Adrenal gland (tissue), 5 donors: ENCODE measurements around the gene LIMA1.

ENCODE experiments used
- POLR2A ChIP-seq, 2 donors: fragments of 450-650 bp; IDR thresholded peaks; one replicate each; pipeline ENCODE4 v1.6.1; 2017; ENCODE audit warnings: antibody characterized with exemption in 2 of 2, mild to moderate bottlenecking in 2 of 2, moderate library complexity in 1 of 2
- TF ChIP-seq, protein P1 (sequence below), 6 experiments: fragments of 450-650 bp in 4 of 6; fragments of 200-600 bp in 2 of 6; sonication (generic) in 1 of 6; IDR thresholded peaks; 1 replicate in 5 of 6; 2 replicates in 1 of 6; pipeline versions ENCODE4 v1.5.1 to v1.8.0; 2016 to 2021; ENCODE audit warnings: antibody characterized with exemption in 6 of 6, mild to moderate bottlenecking in 2 of 6, moderate library complexity in 1 of 6
- donor health status: DM: no; HTN: no; CAD: no.

DNA sequence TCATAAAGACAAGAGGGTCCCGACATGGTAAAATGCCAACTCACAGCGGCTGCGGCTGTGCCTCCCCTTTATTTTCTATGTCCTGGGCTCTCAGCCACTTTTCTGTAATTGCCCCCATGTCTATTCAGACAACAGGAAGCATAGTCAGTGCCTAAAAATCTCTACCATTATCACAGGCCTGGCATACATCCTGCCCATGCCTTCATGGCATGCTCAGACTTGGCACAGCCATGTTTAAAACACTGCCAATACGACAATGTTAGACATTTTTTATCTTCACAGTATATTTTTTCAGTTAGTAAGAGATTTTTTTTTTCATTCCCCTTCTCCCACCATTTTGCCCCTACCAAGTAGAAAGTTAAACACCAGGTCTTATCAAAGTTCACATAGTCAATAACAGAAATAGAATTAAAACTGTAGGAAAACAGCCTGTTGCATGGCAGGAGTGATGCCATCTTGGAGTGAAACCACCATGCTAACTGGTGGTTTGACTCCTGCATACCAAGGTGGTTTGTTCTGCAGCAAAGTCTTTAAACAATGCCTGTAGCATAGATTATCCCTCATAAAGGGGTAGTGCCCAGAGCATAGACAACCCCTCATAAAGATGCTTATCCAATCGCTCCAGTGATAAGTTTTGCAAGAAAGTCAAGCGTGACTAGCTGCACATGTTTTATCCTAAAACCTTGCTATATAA lies 97.2 kb downstream of the LIMA1 start:
- TF ChIP-seq, protein P1, sequence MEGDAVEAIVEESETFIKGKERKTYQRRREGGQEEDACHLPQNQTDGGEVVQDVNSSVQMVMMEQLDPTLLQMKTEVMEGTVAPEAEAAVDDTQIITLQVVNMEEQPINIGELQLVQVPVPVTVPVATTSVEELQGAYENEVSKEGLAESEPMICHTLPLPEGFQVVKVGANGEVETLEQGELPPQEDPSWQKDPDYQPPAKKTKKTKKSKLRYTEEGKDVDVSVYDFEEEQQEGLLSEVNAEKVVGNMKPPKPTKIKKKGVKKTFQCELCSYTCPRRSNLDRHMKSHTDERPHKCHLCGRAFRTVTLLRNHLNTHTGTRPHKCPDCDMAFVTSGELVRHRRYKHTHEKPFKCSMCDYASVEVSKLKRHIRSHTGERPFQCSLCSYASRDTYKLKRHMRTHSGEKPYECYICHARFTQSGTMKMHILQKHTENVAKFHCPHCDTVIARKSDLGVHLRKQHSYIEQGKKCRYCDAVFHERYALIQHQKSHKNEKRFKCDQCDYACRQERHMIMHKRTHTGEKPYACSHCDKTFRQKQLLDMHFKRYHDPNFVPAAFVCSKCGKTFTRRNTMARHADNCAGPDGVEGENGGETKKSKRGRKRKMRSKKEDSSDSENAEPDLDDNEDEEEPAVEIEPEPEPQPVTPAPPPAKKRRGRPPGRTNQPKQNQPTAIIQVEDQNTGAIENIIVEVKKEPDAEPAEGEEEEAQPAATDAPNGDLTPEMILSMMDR (IDR thresholded peaks at IDR 0.05), result no peak
- TF ChIP-seq POLR2A (IDR thresholded peaks at IDR 0.05), result no peak
